A549 treated with DMSO at 1 μM for 4 hours (cell line): ENCODE data around the gene ITFG2. TPM values are rescaled to one million over a fixed set of nuclear protein-coding genes. Genes with fewer than 3 reads are reported as not detected.

Experiments
- total RNA-seq: library from RNA; stranded (reverse); fragments of 200-300 nt; extraction: Qiagen RNA extraction; gene quantifications from 5 replicates; pipeline ENCODE4 v1.2.3, GENCODE V29; 2022; ENCODE audit warnings: low read depth

Gene ITFG2
- 13.7 to 18.8 TPM (median 16.9 TPM) in 5 replicates for total RNA-seq

GRCh38 chr12:2812290-2813213, at the start of gene ITFG2:
Gene ITFG2 (plus strand): TSS chr12:2812668. CDS start chr12:2812761, 93 bp downstream.

GRCh38 chr12:2794736-2795289, 17.7 kb upstream of the ITFG2 start, which contains the start of gene FKBP4:
Gene FKBP4 (plus strand): TSS chr12:2794970. CDS start chr12:2795140, 170 bp downstream.

GRCh38 chr12:2834581-2835491, 22.4 kb downstream of the ITFG2 start, which contains the start of gene NRIP2:
Gene NRIP2 (minus strand): TSS chr12:2835035. CDS start chr12:2834983, 52 bp downstream.

GRCh38 chr12:2857021-2857431, 44.6 kb downstream of the ITFG2 start, which contains the start of gene TEX52:
Gene TEX52 (minus strand): TSS chr12:2857039. CDS start chr12:2857026, 13 bp downstream.

Other genes starting within 250 kb of the ITFG2 start
- gene FKBP4, start 17.7 kb upstream of the ITFG2 start, total RNA-seq, result 92.9 to 127 TPM (median 121 TPM) in 5 replicates
- not detected in 5 replicates for gene NRIP2, start 22.4 kb downstream of the ITFG2 start, total RNA-seq
- not detected in 5 replicates for gene TEX52, start 44.4 kb downstream of the ITFG2 start, total RNA-seq
- 87.0 to 106 TPM (median 99.3 TPM) in 5 replicates for gene FOXM1, start 64.5 kb downstream of the ITFG2 start, total RNA-seq
- 43.2 to 50.6 TPM (median 46.3 TPM) in 5 replicates for gene RHNO1, start 64.6 kb downstream of the ITFG2 start, total RNA-seq
- gene TULP3, start 78.2 kb downstream of the ITFG2 start, total RNA-seq, result 18.7 to 22.1 TPM (median 20.3 TPM) in 5 replicates
- gene TEAD4, start 146.7 kb downstream of the ITFG2 start, total RNA-seq, result 42.3 to 50.8 TPM (median 44.1 TPM) in 5 replicates